ENCODE results near the gene CPVL.

The CPVL gene

DNA sequence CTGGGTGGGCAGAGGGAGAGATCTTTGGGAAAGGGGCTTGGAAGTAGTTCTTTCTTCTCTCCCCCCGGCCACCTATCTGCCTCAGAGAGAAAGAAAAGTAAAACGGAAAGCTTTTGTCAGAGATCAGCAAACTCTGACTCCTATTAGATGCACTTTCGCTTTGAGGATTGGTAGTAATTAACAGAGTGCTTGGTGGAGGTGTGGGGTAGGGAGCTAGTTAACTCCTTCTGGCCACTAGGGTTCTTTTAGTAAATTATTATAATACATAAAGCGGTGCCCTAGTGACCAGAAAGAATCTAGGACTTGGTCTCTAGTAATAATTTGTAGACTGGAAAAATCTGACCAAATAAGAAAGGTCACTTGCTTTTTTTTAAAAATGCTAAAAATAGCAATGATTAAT lies 54.6 kb downstream of the CPVL start:
- Histone ChIP-seq H3K79me2 (ENCODE audit: control insufficient read depth, low read length) (no peaks in the 10 kb centered on the region), H3K9me3 (ENCODE audit: control insufficient read depth, insufficient read depth, low read length) (no peaks in the 10 kb centered on the region), H3K27me3 (ENCODE audit: control insufficient read depth, low read length) (peaks cover 30% of the 10 kb centered on the region), H4K20me1 (ENCODE audit: control insufficient read depth, insufficient read depth, low read depth, low read length) (no peaks in the 10 kb centered on the region), H3K4me2 (ENCODE audit: low read length) (peak overlapping the region; percentile 9; the same call in 1 of the 2 replicates), H3K27ac (ENCODE audit: low read depth, low read length) (no peak overlapping the region), H3K36me3 (ENCODE audit: control insufficient read depth, low read length) (no peaks in the 10 kb centered on the region), H3K4me3 (ENCODE audit: low read length) (no peak overlapping the region), H3K9me2 (replicated peaks; ENCODE audit: control insufficient read depth, low read length) (no peaks in the 10 kb centered on the region), H3K4me1 (ENCODE audit: control insufficient read depth, low read length) (no peaks in the 10 kb centered on the region), H3F3A (ENCODE audit: control insufficient read depth, insufficient read depth) (no peaks in the 10 kb centered on the region)
- TF ChIP-seq EZH2phosphoT487 (IDR thresholded peaks at IDR 0.05; ENCODE audit: borderline replicate concordance, low read length) (no peak), CTCF (IDR thresholded peaks at IDR 0.05; ENCODE audit: low read depth, low read length, poor library complexity, severe bottlenecking) (peak; percentile 7)

DNA sequence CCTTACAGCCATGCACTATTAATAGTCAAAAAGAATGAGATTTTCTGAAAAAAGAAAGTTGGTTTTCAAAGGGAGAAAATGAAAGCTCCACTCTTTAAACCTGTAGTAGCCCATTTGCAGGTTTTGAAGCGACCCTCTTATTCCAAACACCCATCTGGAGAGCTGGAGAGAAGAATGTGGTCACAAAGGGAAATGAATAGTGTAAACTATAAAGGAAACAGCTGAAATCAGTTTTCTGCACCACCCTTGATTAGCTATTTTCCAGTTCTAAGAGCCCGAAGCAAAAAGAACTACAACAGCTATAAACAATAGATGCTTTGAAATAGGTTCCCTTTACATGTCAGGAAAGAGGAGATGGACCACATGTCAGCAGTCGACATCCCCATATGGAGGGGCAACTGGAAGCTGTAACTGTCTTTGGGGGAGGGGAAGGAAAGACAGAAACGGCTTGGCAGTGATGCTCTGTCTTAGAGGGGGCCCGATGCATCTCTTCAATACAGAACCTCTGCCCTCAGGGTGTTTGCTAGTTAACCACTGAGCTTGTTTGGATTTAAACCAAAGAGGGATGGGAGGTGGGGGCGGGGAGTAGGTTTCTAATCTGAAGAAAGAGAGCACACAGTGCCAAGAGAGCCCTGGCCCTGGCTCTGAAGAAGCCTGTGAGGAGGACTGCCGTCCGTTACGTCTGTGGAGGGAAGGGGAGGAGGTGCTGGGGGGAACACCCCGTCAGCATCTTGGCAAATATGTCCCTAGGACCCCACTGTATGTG lies 55.3 kb downstream of the CPVL start:
- TF ChIP-seq CTCF (IDR thresholded peaks at IDR 0.05; ENCODE audit: low read depth, low read length, poor library complexity, severe bottlenecking) (no peak), EZH2phosphoT487 (IDR thresholded peaks at IDR 0.05; ENCODE audit: borderline replicate concordance, low read length) (no peak)

GRCh38 chr7:29090151-29090805 lies 56.1 kb downstream of the CPVL start:
- H3K9me3 ChIP-seq (ENCODE audit: control insufficient read depth, insufficient read depth, low read length), result no peaks in the 10 kb centered on the region
- H3K27me3 ChIP-seq (ENCODE audit: control insufficient read depth, low read length), result peaks cover 31% of the 10 kb centered on the region
- H3K27ac ChIP-seq (ENCODE audit: low read depth, low read length), result no peak overlapping the region
- H3K4me3 ChIP-seq (ENCODE audit: low read length), result no peak overlapping the region
- H3K9me2 ChIP-seq (replicated peaks; ENCODE audit: control insufficient read depth, low read length), result no peaks in the 10 kb centered on the region
- no peaks in the 10 kb centered on the region for H4K20me1 ChIP-seq (ENCODE audit: control insufficient read depth, insufficient read depth, low read depth, low read length)
- no peaks in the 10 kb centered on the region for H3K4me1 ChIP-seq (ENCODE audit: control insufficient read depth, low read length)
- H3K36me3 ChIP-seq (ENCODE audit: control insufficient read depth, low read length), result no peaks in the 10 kb centered on the region
- no peaks in the 10 kb centered on the region for H3F3A ChIP-seq (ENCODE audit: control insufficient read depth, insufficient read depth)
- no peaks in the 10 kb centered on the region for H3K79me2 ChIP-seq (ENCODE audit: control insufficient read depth, low read length)
- no peak overlapping the region for H3K4me2 ChIP-seq (ENCODE audit: low read length)
- TF ChIP-seq EZH2phosphoT487 (IDR thresholded peaks at IDR 0.05; ENCODE audit: borderline replicate concordance, low read length) (no peak), CTCF (IDR thresholded peaks at IDR 0.05; ENCODE audit: low read depth, low read length, poor library complexity, severe bottlenecking) (no peak)

More for the DNA sequence above, 55.3 kb downstream of the CPVL start:
- Histone ChIP-seq H3K79me2 (ENCODE audit: control insufficient read depth, low read length) (no peaks in the 10 kb centered on the region), H3K4me1 (ENCODE audit: control insufficient read depth, low read length) (no peaks in the 10 kb centered on the region), H3K4me3 (ENCODE audit: low read length) (no peak overlapping the region), H3K36me3 (ENCODE audit: control insufficient read depth, low read length) (no peaks in the 10 kb centered on the region), H3K27me3 (ENCODE audit: control insufficient read depth, low read length) (peaks cover 30% of the 10 kb centered on the region), H3K27ac (ENCODE audit: low read depth, low read length) (no peak overlapping the region), H3K9me2 (replicated peaks; ENCODE audit: control insufficient read depth, low read length) (no peaks in the 10 kb centered on the region), H3K4me2 (ENCODE audit: low read length) (peak overlapping the region; percentile 9; the same call in 1 of the 2 replicates), H3F3A (ENCODE audit: control insufficient read depth, insufficient read depth) (no peaks in the 10 kb centered on the region), H4K20me1 (ENCODE audit: control insufficient read depth, insufficient read depth, low read depth, low read length) (no peaks in the 10 kb centered on the region), H3K9me3 (ENCODE audit: control insufficient read depth, insufficient read depth, low read length) (no peaks in the 10 kb centered on the region)
